K562 (cell line): Measurements from ENCODE around the gene MAST3. TPM values are rescaled to one million over a fixed set of nuclear protein-coding genes. Genes with fewer than 3 reads are reported as not detected.

Experiments
- ATAC-seq: fragments of 200-7000 bp; cut with Tn5 transposase; 3 replicates; pipeline ENCODE4 v1.9.1; 2020; ENCODE audit warnings: moderate library complexity
- BruUV-seq: library from RNA; stranded (reverse); fragments of 400-500 nt; replicated peaks from 2 replicates; lab custom pipeline; 2021; lab: Mats Ljungman, UMichigan
- CTCF ChIA-PET: fragments of 300-600 bp; formaldehyde crosslinking; extraction: SDS; loops from one replicate; lab custom pipeline; 2021; ENCODE audit warnings: low intra/inter-chr PET ratio; lab: Yijun Ruan, JAX
- POLR2A ChIA-PET: fragments of 300-600, 350-650 bp; sonication (Branson Sonifier 250); formaldehyde crosslinking; extraction: SDS; loops from one replicate; lab custom pipeline; 2021; ENCODE audit warnings: antibody characterized with exemption, inconsistent platforms; lab: Yijun Ruan, JAX
- DNase-seq, 4 experiments: peaks; one replicate each; pipeline versions ENCODE4 v3.0.0 to v3.0.0-alpha.2; 2011 to 2018; ENCODE audit warnings: low spot score in 3 of 4, mixed read lengths in 3 of 4; ENCODE audit errors: extremely low read depth in 1 of 4
- FAIRE-seq: peaks from 2 replicates; lab custom pipeline; 2011; peaks lifted over from hg19 to GRCh38; lab: Jason Lieb, UNC
- H2AFZ ChIP-seq: 2 replicates; pipeline ENCODE4 v1.6.0; 2011; ENCODE audit warnings: low read depth, low read length, control low read depth, inconsistent platforms
- H3K27ac ChIP-seq: fragments of 200-600 bp; 3 replicates; pipeline ENCODE4 v1.8.0; 2011; ENCODE audit warnings: low read depth, mild to moderate bottlenecking, control low read depth, inconsistent platforms, low read length, moderate library complexity, mixed read lengths; ENCODE audit errors: extremely low read depth
- H3K27me3 ChIP-seq, 2 experiments: fragments of 300-600 bp in 1 of 2; 2 replicates in 1 of 2; 3 replicates in 1 of 2; pipeline versions ENCODE4 v1.6.0 to v1.8.0; 2011; ENCODE audit warnings: inconsistent platforms in 2 of 2, low read length in 2 of 2, mild to moderate bottlenecking in 1 of 2, mixed read lengths in 1 of 2, moderate library complexity in 1 of 2; ENCODE audit not compliant: control insufficient read depth in 2 of 2, insufficient read depth in 2 of 2
- H3K36me3 ChIP-seq: fragments of 300-600 bp; 3 replicates; pipeline ENCODE4 v1.8.0; 2011; ENCODE audit warnings: mild to moderate bottlenecking, low read length, inconsistent platforms; ENCODE audit not compliant: control insufficient read depth, insufficient read depth
- H3K4me1 ChIP-seq, 2 experiments: fragments of 200-600 bp in 1 of 2; replicated peaks in 1 of 2; 2 replicates in 1 of 2; 3 replicates in 1 of 2; pipeline versions ENCODE4 v1.5.1 to v1.8.0; 2011; ENCODE audit warnings: inconsistent platforms in 2 of 2, low read length in 2 of 2, mild to moderate bottlenecking in 1 of 2, mixed read lengths in 1 of 2, moderate library complexity in 1 of 2; ENCODE audit not compliant: control insufficient read depth in 2 of 2, insufficient read depth in 2 of 2
- H3K4me2 ChIP-seq: 2 replicates; pipeline ENCODE4 v1.6.1; 2011; ENCODE audit warnings: low read length, control low read depth, inconsistent platforms, mixed read lengths; ENCODE audit not compliant: insufficient read depth
- H3K4me3 ChIP-seq: fragments of 200-600 bp; sonication (generic), shearing (Covaris generic); 2 replicates; pipeline ENCODE4 v1.5.1; 2016; ENCODE audit warnings: control low read depth, inconsistent platforms
- H3K79me2 ChIP-seq: fragments of 200-600 bp; 3 replicates; pipeline ENCODE4 v1.8.0; 2011; ENCODE audit warnings: low read length, inconsistent platforms; ENCODE audit not compliant: control insufficient read depth, insufficient read depth
- H3K9ac ChIP-seq, 2 experiments: 2 replicates each; pipeline versions ENCODE4 v1.6.0 to v1.6.1; 2011; ENCODE audit warnings: low read depth in 2 of 2, low read length in 2 of 2, control low read depth in 1 of 2, inconsistent platforms in 1 of 2, mild to moderate bottlenecking in 1 of 2, mixed read lengths in 1 of 2; ENCODE audit not compliant: insufficient read depth in 1 of 2
- H3K9me1 ChIP-seq: one replicate; pipeline ENCODE4 v1.6.0; 2011; ENCODE audit warnings: inconsistent platforms, mild to moderate bottlenecking, low read length, moderate library complexity; ENCODE audit not compliant: control insufficient read depth, insufficient read depth
- H3K9me3 ChIP-seq: replicated peaks from 2 replicates; pipeline ENCODE4 v1.5.1; 2011; ENCODE audit warnings: low read depth, low read length, inconsistent platforms; ENCODE audit not compliant: control insufficient read depth, insufficient read depth
- H4K20me1 ChIP-seq: replicated peaks from 2 replicates; pipeline ENCODE4 v1.6.1; 2011; ENCODE audit warnings: low read length, inconsistent platforms, mixed read lengths; ENCODE audit not compliant: control insufficient read depth, insufficient read depth
- CCNT2 ChIP-seq: IDR thresholded peaks from 2 replicates; pipeline ENCODE4 v1.6.1; 2011; ENCODE audit warnings: borderline replicate concordance, low read depth, mild to moderate bottlenecking, moderate library complexity, mixed read lengths, low read length; ENCODE audit not compliant: insufficient read length; ENCODE audit errors: extremely low read depth
- CTBP1 ChIP-seq: fragments of 450-650 bp; IDR thresholded peaks from 2 replicates; pipeline ENCODE4 v1.6.1; 2016; ENCODE audit warnings: borderline replicate concordance
- MIER1 ChIP-seq: fragments of 450-650 bp; IDR thresholded peaks from 2 replicates; pipeline ENCODE4 v1.6.1; 2016; ENCODE audit warnings: antibody characterized with exemption, mild to moderate bottlenecking, low read depth
- NCOA6 ChIP-seq: fragments of 450-650 bp; IDR thresholded peaks from 2 replicates; pipeline ENCODE4 v1.6.1; 2017; ENCODE audit warnings: mild to moderate bottlenecking
- TSC22D4 ChIP-seq: fragments of 450-650 bp; IDR thresholded peaks from 2 replicates; pipeline ENCODE4 v1.6.1; 2016; ENCODE audit warnings: missing genetic modification characterization, missing biosample characterization, control low read depth
- XRCC3 ChIP-seq: fragments of 450-650 bp; IDR thresholded peaks from 2 replicates; pipeline ENCODE4 v1.6.1; 2017; ENCODE audit warnings: mild to moderate bottlenecking, moderate library complexity
- ZKSCAN8 ChIP-seq: fragments of 200-800 bp; sonication (Bioruptor generic); IDR thresholded peaks from 2 replicates; pipeline ENCODE4 v1.6.1; 2016; ENCODE audit warnings: missing genetic modification characterization, missing compliant biosample characterization
- WGBS: fragments of 100-300 bp; shearing (Covaris generic); methylation state at CpG from one replicate; pipeline ENCODE4 v1.1.6; 2016; ENCODE audit warnings: low coverage, mixed read lengths; ENCODE audit not compliant: insufficient coverage; ENCODE audit errors: missing lambda C conversion rate; 5-methylcytosine and 5-hydroxymethylcytosine counted together
- in situ Hi-C: fragments of 300-500 bp; cut with MboI; formaldehyde crosslinking; loops from 4 replicates; pipeline ENCODE4 v1.15.0; 2018; ENCODE audit warnings: inconsistent platforms, mixed read lengths
- intact Hi-C: fragments of 100-400 bp; cut with micrococcal nuclease; formaldehyde crosslinking; loops from 2 replicates; pipeline ENCODE4 v1.14.2; 2022
- polyA plus RNA-seq, 8 experiments: library from polyadenylated mRNA; depleted of rRNA in 4 of 8; stranded (reverse) in 5 of 8; unstranded in 3 of 8; fragments of >200 nt; fragmentation: Nextera tagmentation in 2 of 8; fragmentation: Illumina TruSeq in 1 of 8; extraction: Ambion mirVana in 2 of 8; extraction: Trizol in 1 of 8; gene quantifications; 2 replicates each; pipeline versions ENCODE4 v1.2.1 to v1.2.3, GENCODE V29; 2011 to 2014; ENCODE audit warnings: inconsistent platforms in 1 of 8, missing spikeins in 1 of 8
- total RNA-seq, 7 experiments: library from RNA; depleted of rRNA in 6 of 7; stranded (reverse); fragments of >200 nt in 6 of 7; fragmentation: Illumina TruSeq in 2 of 7; extraction: Trizol in 2 of 7; gene quantifications; 2 replicates each; pipeline versions ENCODE4 v1.2.1 to v1.2.3, GENCODE V29; 2011 to 2021; ENCODE audit warnings: low replicate concordance in 1 of 7
- TF ChIP-seq, protein P1 (sequence below): sonication (generic); formaldehyde crosslinking; IDR thresholded peaks from 2 replicates; pipeline ENCODE4 v1.9.0; 2022; ENCODE audit warnings: mild to moderate bottlenecking, missing genetic modification reagents
- TF ChIP-seq, protein P2 (sequence below), 2 experiments: IDR thresholded peaks; 2 replicates each; pipeline ENCODE4 v1.6.1; 2011; ENCODE audit warnings: borderline replicate concordance in 1 of 2, control low read depth in 1 of 2, low read depth in 1 of 2, low read length in 1 of 2, mild to moderate bottlenecking in 1 of 2, mixed read lengths in 1 of 2, moderate library complexity in 1 of 2; ENCODE audit not compliant: insufficient read depth in 1 of 2, insufficient read length in 1 of 2, poor library complexity in 1 of 2, severe bottlenecking in 1 of 2; ENCODE audit errors: extremely low read depth in 1 of 2
- TF ChIP-seq, protein P3 (sequence below): fragments of 450-650 bp; IDR thresholded peaks from 2 replicates; pipeline ENCODE4 v1.6.1; 2016

The MAST3 gene
- total and polyA plus RNA-seq, 9 of the 15 experiments (the other 6 are each of a cell fraction or from before 2014, with no cell fraction given) = 0.94 to 9.9 (median 2.4) TPM

DNA sequence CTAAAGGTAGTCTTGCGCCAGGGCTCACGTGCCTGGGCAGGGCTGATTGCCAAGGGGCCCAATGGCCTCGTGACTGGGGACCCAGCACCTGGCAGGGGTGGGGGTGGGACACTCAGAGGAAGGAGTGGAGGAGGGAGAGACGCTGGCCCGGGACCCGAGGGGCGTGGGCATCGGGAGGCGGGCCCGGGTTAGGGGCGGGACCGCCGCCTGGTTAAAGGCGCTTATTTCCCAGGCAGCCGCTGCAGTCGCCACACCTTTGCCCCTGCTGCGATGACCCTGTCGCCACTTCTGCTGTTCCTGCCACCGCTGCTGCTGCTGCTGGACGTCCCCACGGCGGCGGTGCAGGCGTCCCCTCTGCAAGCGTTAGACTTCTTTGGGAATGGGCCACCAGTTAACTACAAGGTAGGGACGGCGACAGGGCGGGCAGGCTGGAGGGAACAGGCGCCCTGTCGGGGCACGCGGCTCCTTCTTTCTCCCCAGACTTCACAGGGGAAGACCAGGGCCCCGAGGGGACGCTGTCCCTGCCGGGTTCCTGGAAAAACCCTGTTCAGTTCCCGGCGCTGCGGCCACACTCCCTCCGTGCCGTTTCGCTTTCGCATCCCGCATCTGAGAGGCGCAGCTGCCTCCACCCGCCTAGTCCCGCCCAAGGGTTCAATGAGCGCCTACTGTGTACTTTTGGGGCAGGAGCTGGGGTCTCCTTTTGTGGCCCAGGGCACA, 76.2 kb downstream of the MAST3 start, which contains the start of gene IFI30 (continued):
- TF ChIP-seq CTBP1 = peak; percentile 50; the same call in 1 of the 2 replicates
- TF ChIP-seq CCNT2 = peak; percentile 52
- TF ChIP-seq, protein P1, sequence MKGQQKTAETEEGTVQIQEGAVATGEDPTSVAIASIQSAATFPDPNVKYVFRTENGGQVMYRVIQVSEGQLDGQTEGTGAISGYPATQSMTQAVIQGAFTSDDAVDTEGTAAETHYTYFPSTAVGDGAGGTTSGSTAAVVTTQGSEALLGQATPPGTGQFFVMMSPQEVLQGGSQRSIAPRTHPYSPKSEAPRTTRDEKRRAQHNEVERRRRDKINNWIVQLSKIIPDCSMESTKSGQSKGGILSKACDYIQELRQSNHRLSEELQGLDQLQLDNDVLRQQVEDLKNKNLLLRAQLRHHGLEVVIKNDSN (CRISPR knock-in tag) = peak; percentile 58
- TF ChIP-seq, protein P2, sequence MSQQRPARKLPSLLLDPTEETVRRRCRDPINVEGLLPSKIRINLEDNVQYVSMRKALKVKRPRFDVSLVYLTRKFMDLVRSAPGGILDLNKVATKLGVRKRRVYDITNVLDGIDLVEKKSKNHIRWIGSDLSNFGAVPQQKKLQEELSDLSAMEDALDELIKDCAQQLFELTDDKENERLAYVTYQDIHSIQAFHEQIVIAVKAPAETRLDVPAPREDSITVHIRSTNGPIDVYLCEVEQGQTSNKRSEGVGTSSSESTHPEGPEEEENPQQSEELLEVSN (IDR thresholded peaks at IDR 0.05; ENCODE audit: borderline replicate concordance in 1 of 2, extremely low read depth in 1 of 2, insufficient read depth in 1 of 2, insufficient read length in 1 of 2, low read depth in 1 of 2, low read length in 1 of 2, poor library complexity in 1 of 2, severe bottlenecking in 1 of 2) = peak; percentile 62 to 69
- TF ChIP-seq ZKSCAN8 (CRISPR knock-in tag) = peak; percentile 99

DNA sequence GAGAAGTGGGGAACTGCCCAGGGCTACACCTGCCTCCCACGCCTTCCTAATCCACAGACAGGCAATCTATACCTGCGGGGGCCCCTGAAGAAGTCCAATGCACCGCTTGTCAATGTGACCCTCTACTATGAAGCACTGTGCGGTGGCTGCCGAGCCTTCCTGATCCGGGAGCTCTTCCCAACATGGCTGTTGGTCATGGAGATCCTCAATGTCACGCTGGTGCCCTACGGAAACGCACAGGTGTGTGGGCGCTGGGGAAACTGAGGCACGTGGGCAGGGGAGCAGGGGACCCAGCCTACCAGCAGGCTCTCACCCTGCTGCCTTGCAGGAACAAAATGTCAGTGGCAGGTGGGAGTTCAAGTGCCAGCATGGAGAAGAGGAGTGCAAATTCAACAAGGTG, 77.4 kb downstream of the MAST3 start:
- H2AFZ ChIP-seq = peak overlapping the region; percentile 23
- H3K9me3 ChIP-seq = no peaks in the 10 kb centered on the region
- intact Hi-C loops (no loop called here), in situ Hi-C loops (no loop called here)
- H3K4me3 ChIP-seq = peak overlapping the region; percentile 51
- FAIRE-seq (no peak), ATAC-seq (no peak), DNase-seq (peak in 2 of 4 experiments; percentile 10 to 25)
- peaks cover 42% of the 10 kb centered on the region; the same call in 2 of the 3 replicates for H3K36me3 ChIP-seq
- ChIA-PET CTCF (no interaction called here), POLR2A (interaction anchor here (0.6 kb wide), 2 partner anchors 9 to 18 kb away, joined by 3 to 4 read pairs; partner anchors contain the start of gene MPV17L2)
- peak overlapping the region; percentile 6; the same call in 2 of the 3 replicates for H3K27ac ChIP-seq
- 39% methylated on average over 11 of the region's 11 CpGs for WGBS
- no TSS peak for BruUV-seq
- peak overlapping the region; percentile 88 for H3K4me2 ChIP-seq
- H3K9me1 ChIP-seq = no peaks in the 10 kb centered on the region
- peaks cover 15% of the 10 kb centered on the region for H3K79me2 ChIP-seq
- peak overlapping the region; percentile 60 to 97; a peak in 3 of 4 replicates for H3K9ac ChIP-seq
- TF ChIP-seq NCOA6 = no peak
- TF ChIP-seq XRCC3 = no peak
- TF ChIP-seq MIER1 = 0 out of 2 replicates have a peak, but pooled peaks have one; percentile 3
- no peak for TF ChIP-seq TSC22D4
- TF ChIP-seq, protein P3, sequence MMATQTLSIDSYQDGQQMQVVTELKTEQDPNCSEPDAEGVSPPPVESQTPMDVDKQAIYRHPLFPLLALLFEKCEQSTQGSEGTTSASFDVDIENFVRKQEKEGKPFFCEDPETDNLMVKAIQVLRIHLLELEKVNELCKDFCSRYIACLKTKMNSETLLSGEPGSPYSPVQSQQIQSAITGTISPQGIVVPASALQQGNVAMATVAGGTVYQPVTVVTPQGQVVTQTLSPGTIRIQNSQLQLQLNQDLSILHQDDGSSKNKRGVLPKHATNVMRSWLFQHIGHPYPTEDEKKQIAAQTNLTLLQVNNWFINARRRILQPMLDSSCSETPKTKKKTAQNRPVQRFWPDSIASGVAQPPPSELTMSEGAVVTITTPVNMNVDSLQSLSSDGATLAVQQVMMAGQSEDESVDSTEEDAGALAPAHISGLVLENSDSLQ = no peak
- H3K4me1 ChIP-seq = peaks cover 14 to 28% of the 10 kb centered on the region in 2 experiments
- no peaks in the 10 kb centered on the region for H4K20me1 ChIP-seq
- no peaks in the 10 kb centered on the region for H3K27me3 ChIP-seq
